IPS-20b (cell line): ENCODE data around the gene TEAD1.

Experiments used
- H3K27ac ChIP-seq: one replicate; pipeline ENCODE4 v1.5.1; 2013; ENCODE audit warnings: low read length
- H3K27me3 ChIP-seq: 2 replicates; pipeline ENCODE4 v1.6.1; 2013; ENCODE audit warnings: mild to moderate bottlenecking, low read length, inconsistent platforms; ENCODE audit not compliant: insufficient read depth
- H3K36me3 ChIP-seq: 2 replicates; pipeline ENCODE4 v1.6.1; 2013; ENCODE audit warnings: low read depth, mild to moderate bottlenecking, inconsistent platforms, low read length, moderate library complexity; ENCODE audit not compliant: insufficient read depth
- H3K4me1 ChIP-seq: 2 replicates; pipeline ENCODE4 v1.6.1; 2013; ENCODE audit warnings: mild to moderate bottlenecking, control low read depth, inconsistent platforms, low read length, moderate library complexity; ENCODE audit not compliant: insufficient read depth
- H3K4me3 ChIP-seq: 2 replicates; pipeline ENCODE4 v1.5.1; 2013; ENCODE audit warnings: mild to moderate bottlenecking, low read length, inconsistent platforms
- H3K9ac ChIP-seq: 2 replicates; pipeline ENCODE4 v1.6.1; 2013; ENCODE audit warnings: low read depth, mild to moderate bottlenecking, inconsistent platforms, low read length, moderate library complexity
- H3K9me3 ChIP-seq: 2 replicates; pipeline ENCODE4 v1.6.1; 2013; ENCODE audit warnings: mild to moderate bottlenecking, low read depth, low read length, inconsistent platforms; ENCODE audit not compliant: insufficient read depth

TEAD1 gene

GRCh38 chr11:12930850-12931249, 256.6 kb downstream of the TEAD1 start:
- Histone ChIP-seq H3K9ac (no peak overlapping the region), H3K36me3 (peaks cover 34% of the 10 kb centered on the region), H3K27ac (no peak overlapping the region), H3K27me3 (no peaks in the 10 kb centered on the region), H3K4me1 (no peaks in the 10 kb centered on the region), H3K4me3 (no peak overlapping the region), H3K9me3 (no peaks in the 10 kb centered on the region)

GRCh38 chr11:12932485-12932884, 258.3 kb downstream of the TEAD1 start:
- no peaks in the 10 kb centered on the region for H3K9me3 ChIP-seq
- no peak overlapping the region for H3K4me3 ChIP-seq
- H3K27ac ChIP-seq: no peak overlapping the region
- no peaks in the 10 kb centered on the region for H3K27me3 ChIP-seq
- no peak overlapping the region for H3K9ac ChIP-seq
- H3K36me3 ChIP-seq: peaks cover 49% of the 10 kb centered on the region
- no peaks in the 10 kb centered on the region for H3K4me1 ChIP-seq

GRCh38 chr11:12936200-12936599, 262.0 kb downstream of the TEAD1 start:
- Histone ChIP-seq H3K9me3 (no peaks in the 10 kb centered on the region), H3K9ac (no peak overlapping the region), H3K27me3 (no peaks in the 10 kb centered on the region), H3K27ac (no peak overlapping the region), H3K36me3 (peaks cover 71% of the 10 kb centered on the region), H3K4me1 (no peaks in the 10 kb centered on the region), H3K4me3 (no peak overlapping the region)

- Histone ChIP-seq H3K27me3 (no peaks in the 10 kb centered on the region), H3K9me3 (no peaks in the 10 kb centered on the region), H3K36me3 (peaks cover 66% of the 10 kb centered on the region), H3K27ac (no peak overlapping the region), H3K9ac (no peak overlapping the region), H3K4me3 (no peak overlapping the region), H3K4me1 (no peaks in the 10 kb centered on the region)
These were observed 264.5 kb downstream of the TEAD1 start for GRCh38 chr11:12938590-12939247.

GRCh38 chr11:12941671-12942070, 267.4 kb downstream of the TEAD1 start:
- peaks cover 56% of the 10 kb centered on the region for H3K36me3 ChIP-seq
- no peaks in the 10 kb centered on the region; the same call in 1 of the 2 replicates for H3K9me3 ChIP-seq
- no peak overlapping the region for H3K4me3 ChIP-seq

GRCh38 chr11:12942157-12942556, 267.9 kb downstream of the TEAD1 start:
- Histone ChIP-seq H3K27ac (no peak overlapping the region), H3K9me3 (no peaks in the 10 kb centered on the region; the same call in 1 of the 2 replicates), H3K9ac (no peak overlapping the region), H3K36me3 (peaks cover 51% of the 10 kb centered on the region), H3K27me3 (no peaks in the 10 kb centered on the region), H3K4me3 (no peak overlapping the region), H3K4me1 (no peaks in the 10 kb centered on the region)

More at GRCh38 chr11:12941671-12942070, 267.4 kb downstream of the TEAD1 start:
- no peaks in the 10 kb centered on the region for H3K4me1 ChIP-seq
- H3K27ac ChIP-seq: no peak overlapping the region
- H3K27me3 ChIP-seq: no peaks in the 10 kb centered on the region
- H3K9ac ChIP-seq: no peak overlapping the region

- Histone ChIP-seq H3K36me3 (peaks cover 44% of the 10 kb centered on the region), H3K9ac (no peak overlapping the region), H3K4me3 (no peak overlapping the region), H3K9me3 (no peaks in the 10 kb centered on the region; the same call in 1 of the 2 replicates), H3K4me1 (no peaks in the 10 kb centered on the region), H3K27ac (no peak overlapping the region), H3K27me3 (no peaks in the 10 kb centered on the region)
These were observed 269.1 kb downstream of the TEAD1 start for GRCh38 chr11:12943311-12943710.

GRCh38 chr11:12944889-12945288, 270.7 kb downstream of the TEAD1 start:
- Histone ChIP-seq H3K9ac (no peak overlapping the region), H3K27me3 (no peaks in the 10 kb centered on the region), H3K9me3 (no peaks in the 10 kb centered on the region; the same call in 1 of the 2 replicates), H3K36me3 (peaks cover 28% of the 10 kb centered on the region), H3K4me1 (no peaks in the 10 kb centered on the region), H3K4me3 (no peak overlapping the region), H3K27ac (no peak overlapping the region)

GRCh38 chr11:12949453-12949852, 275.2 kb downstream of the TEAD1 start:
- no peaks in the 10 kb centered on the region for H3K4me1 ChIP-seq
- H3K9me3 ChIP-seq: peaks cover 3% of the 10 kb centered on the region; the same call in 1 of the 2 replicates
- no peak overlapping the region for H3K9ac ChIP-seq
- H3K27me3 ChIP-seq: no peaks in the 10 kb centered on the region
- no peak overlapping the region for H3K4me3 ChIP-seq
- H3K27ac ChIP-seq: no peak overlapping the region
- H3K36me3 ChIP-seq: no peaks in the 10 kb centered on the region

GRCh38 chr11:12950670-12951069, 276.4 kb downstream of the TEAD1 start:
- H3K4me1 ChIP-seq: no peaks in the 10 kb centered on the region
- H3K4me3 ChIP-seq: no peak overlapping the region
- no peak overlapping the region for H3K27ac ChIP-seq
- H3K9ac ChIP-seq: no peak overlapping the region
- peaks cover 3% of the 10 kb centered on the region; the same call in 1 of the 2 replicates for H3K9me3 ChIP-seq
- no peaks in the 10 kb centered on the region for H3K36me3 ChIP-seq
- no peaks in the 10 kb centered on the region for H3K27me3 ChIP-seq

GRCh38 chr11:12951376-12951775, 277.2 kb downstream of the TEAD1 start:
- no peaks in the 10 kb centered on the region for H3K4me1 ChIP-seq

GRCh38 chr11:12952094-12952493, 277.9 kb downstream of the TEAD1 start:
- no peaks in the 10 kb centered on the region for H3K4me1 ChIP-seq
- H3K9ac ChIP-seq: no peak overlapping the region
- H3K36me3 ChIP-seq: no peaks in the 10 kb centered on the region
- no peak overlapping the region for H3K27ac ChIP-seq
- H3K4me3 ChIP-seq: no peak overlapping the region
- no peaks in the 10 kb centered on the region for H3K27me3 ChIP-seq
- 0 out of 2 replicates have a peak, but pooled peaks cover 3% of the 10 kb centered on the region for H3K9me3 ChIP-seq

More at GRCh38 chr11:12951376-12951775, 277.2 kb downstream of the TEAD1 start:
- peaks cover 3% of the 10 kb centered on the region; the same call in 1 of the 2 replicates for H3K9me3 ChIP-seq
- no peaks in the 10 kb centered on the region for H3K36me3 ChIP-seq
- no peak overlapping the region for H3K9ac ChIP-seq
- no peaks in the 10 kb centered on the region for H3K27me3 ChIP-seq
- no peak overlapping the region for H3K27ac ChIP-seq
- no peak overlapping the region for H3K4me3 ChIP-seq
